HFF-Myc (cell line): Measurements from ENCODE around the gene TNIP3.

Experiments used
- DNase-seq: peaks from one replicate; pipeline ENCODE4 v3.0.0-alpha.2; 2011; ENCODE audit warnings: low read depth; ENCODE audit errors: extremely low read depth
- H3K4me3 ChIP-seq: replicated peaks from 2 replicates; pipeline ENCODE4 v1.5.1; 2011; ENCODE audit warnings: low read depth, mild to moderate bottlenecking, control low read depth, low read length
- CTCF ChIP-seq: IDR thresholded peaks from 2 replicates; pipeline ENCODE4 v1.5.1; 2012; ENCODE audit warnings: mild to moderate bottlenecking, low read depth, low read length, control low read depth; ENCODE audit errors: missing control alignments

The TNIP3 gene

GRCh38 chr4:121127100-121127499, 37.0 kb downstream of the TNIP3 start:
- no peak for TF ChIP-seq CTCF
- DNase-seq: no peak
- H3K4me3 ChIP-seq: no peak overlapping the region

- TF ChIP-seq CTCF: no peak
- H3K4me3 ChIP-seq: no peak overlapping the region
- DNase-seq: no peak
These were observed 37.6 kb downstream of the TNIP3 start for GRCh38 chr4:121126449-121127006.

- DNase-seq: no peak
- no peak overlapping the region for H3K4me3 ChIP-seq
- TF ChIP-seq CTCF: no peak
These were observed 38.6 kb downstream of the TNIP3 start for GRCh38 chr4:121125498-121125885.

- H3K4me3 ChIP-seq: no peak overlapping the region
- TF ChIP-seq CTCF: no peak
- no peak for DNase-seq
These were observed 41.5 kb downstream of the TNIP3 start for GRCh38 chr4:121122661-121123060.

- no peak for DNase-seq
- TF ChIP-seq CTCF: no peak
- H3K4me3 ChIP-seq: no peak overlapping the region
These were observed 44.4 kb downstream of the TNIP3 start for GRCh38 chr4:121119715-121120114.

GRCh38 chr4:121118344-121118743, 45.8 kb downstream of the TNIP3 start:
- no peak for DNase-seq
- no peak overlapping the region for H3K4me3 ChIP-seq
- no peak for TF ChIP-seq CTCF

- no peak for TF ChIP-seq CTCF
- DNase-seq: no peak
- no peak overlapping the region for H3K4me3 ChIP-seq
These were observed 49.4 kb downstream of the TNIP3 start for GRCh38 chr4:121114756-121115155.
